Measurements from ENCODE around the gene GREB1L.
"Not testable (repeated sequence)": the region's sequence is repeated elsewhere in the genome, so short reads cannot be mapped to it uniquely, and the experiment has no call there.

The GREB1L gene

DNA sequence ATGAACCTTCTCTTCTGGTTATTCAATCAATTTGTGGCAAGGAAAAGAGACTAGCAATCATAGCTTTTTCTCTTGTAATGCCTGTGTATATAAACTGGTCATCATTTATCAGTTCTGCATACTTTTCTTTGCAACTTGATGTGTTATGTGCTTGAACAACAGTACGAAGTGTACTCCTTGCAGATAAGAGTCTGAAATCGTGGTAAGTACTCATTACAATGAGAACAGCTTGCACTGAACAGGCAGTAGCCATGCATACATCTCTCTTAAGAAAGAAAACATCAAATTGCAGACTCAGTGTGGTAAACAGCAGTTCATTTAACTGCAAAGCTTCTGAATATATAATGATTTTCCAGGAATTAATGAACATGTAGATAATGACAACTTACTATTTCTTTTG, 64.3 kb downstream of the GREB1L start:
- no peak for DNase-seq (ENCODE audit: low spot score)

DNA sequence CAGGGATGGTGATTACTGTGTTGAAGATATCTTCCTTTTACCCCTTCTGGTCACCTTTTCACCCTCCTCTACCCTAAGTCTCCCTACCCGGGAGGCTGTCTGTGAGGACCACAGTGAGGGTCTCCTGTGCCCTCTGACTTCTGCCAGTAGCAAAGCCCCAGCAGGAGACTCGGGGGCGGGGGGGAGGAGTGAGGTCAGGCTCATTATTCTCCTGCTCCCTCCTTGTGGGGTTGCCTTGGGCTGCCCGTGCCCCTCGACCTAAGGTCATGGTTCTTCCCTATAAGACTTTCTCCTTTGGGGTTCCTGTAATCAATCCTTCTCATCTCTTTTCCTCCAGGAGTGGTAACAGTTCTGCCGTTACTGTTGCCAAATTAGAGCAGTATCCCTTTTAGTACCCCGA, 65.5 kb downstream of the GREB1L start:
- no peak for DNase-seq (ENCODE audit: low spot score)

DNA sequence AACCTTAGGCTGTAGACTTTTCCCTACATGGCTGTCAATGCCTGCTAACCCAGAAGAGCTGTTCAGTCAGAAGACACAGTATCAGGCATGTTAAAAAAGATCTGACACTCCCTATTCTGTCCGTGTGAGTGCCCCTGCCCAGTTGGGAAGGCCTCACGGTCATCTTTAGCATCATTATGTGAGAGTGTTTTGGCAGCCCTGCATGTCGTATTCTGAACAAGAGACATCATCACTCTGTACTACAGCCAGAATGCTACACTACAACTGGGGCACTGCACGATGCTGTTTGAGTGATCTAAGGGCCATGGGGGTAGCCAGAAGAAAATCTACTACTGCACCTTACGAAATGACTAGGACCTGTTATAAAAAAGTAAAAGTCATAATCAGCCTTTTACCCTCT, 67.2 kb downstream of the GREB1L start:
- DNase-seq (ENCODE audit: low spot score): peak; percentile 24

DNA sequence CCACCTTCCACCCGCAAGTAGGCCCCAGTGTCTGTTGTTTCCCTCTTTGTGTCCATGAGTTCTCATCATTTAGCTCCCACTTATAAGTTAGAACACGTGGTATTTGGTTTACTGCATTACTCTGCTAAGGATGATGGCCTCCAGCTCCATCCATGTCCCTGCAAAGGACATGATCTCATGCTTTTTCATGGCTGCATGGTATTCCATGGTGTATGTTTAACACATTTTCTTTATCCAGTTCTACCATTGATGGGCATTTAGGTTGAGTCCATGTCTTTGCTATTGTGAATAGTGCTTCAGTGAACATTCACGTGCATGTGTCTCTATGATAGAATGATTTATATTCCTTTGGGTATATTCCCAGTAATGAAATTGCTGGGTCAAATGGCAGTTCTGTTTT, 69.9 kb downstream of the GREB1L start:
- not testable (repeated sequence) for DNase-seq (ENCODE audit: low spot score)

DNA sequence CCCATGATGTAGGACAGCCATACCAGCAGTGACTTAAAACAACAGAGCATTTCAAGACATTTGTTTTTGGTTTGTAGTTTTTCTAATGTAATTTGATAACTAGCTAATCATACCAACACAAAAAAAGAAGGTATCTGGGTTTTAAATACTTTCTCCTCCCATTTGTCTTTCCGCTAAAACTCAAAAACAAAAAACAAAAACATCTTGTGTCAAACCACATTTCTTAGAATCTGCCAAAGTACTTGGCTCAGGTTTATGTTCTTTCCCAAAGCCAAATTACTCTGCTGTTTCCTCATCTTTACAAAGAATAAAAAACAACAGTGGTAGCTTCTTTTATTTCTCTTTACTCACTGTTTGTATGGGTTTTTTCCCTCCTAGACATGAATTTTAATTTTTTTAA, 71.5 kb downstream of the GREB1L start:
- no peak for DNase-seq (ENCODE audit: low spot score)

DNA sequence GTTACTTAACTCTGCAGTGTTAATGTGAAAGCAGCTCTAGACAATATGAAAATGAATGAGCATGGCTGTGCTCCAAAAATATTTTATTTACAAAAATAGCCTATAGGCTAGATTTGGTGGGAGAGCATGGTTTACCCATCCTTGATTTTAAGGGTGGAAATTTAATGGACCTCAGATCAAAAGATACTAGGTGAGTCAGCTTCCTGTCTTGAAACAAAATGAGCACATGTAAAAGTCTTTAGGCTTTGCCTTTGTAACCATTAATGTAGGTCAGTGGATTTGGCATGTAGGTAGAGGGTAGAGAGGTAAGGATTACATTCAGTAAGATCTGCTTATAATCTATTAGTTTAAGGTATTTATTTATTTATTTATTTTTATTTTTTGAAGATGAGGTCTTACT, 72.7 kb downstream of the GREB1L start:
- no peak for DNase-seq (ENCODE audit: low spot score)

DNA sequence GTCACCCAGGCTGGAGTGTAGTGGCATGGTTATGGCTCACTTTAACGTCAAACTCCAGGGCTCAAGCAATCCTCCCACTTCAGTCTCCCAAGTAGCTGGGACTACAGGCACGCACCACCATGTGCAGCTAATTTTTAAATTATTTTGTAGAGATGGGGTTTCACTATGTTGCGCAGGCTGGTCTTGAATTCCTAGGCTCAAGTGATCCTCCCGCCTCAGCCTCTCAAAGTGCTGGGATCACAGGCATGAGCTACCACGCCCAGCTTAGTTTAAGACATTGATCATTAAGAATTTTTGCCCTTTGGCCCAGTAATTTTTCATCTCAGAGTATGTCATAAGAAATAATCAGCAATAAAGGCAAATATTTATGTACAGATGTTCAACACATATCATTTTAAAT, 73.1 kb downstream of the GREB1L start:
- not testable (repeated sequence) for DNase-seq (ENCODE audit: low spot score)

DNA sequence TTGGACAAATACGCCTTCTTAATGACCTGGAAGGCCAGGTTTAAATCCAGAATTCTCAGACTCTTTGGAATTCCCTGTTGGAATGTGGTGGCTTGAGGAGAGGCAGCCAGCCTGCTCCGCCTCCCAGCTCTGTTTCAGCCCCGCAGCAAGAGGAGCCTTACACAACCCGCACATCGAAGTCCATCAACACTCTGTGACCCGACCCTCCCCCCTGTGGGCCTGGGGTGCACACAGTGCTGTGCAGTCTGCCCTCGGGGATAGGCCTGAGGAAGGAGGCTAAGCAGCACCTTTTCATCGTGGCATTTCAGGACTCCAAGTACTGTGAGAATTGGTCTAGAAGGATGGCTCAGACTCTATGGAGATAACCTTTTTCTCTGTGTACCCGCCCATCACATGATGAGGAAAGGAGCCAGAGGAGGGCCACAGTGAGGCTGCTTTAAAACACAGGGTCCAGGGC, 73.7 kb downstream of the GREB1L start:
- no peak for DNase-seq (ENCODE audit: low spot score)

DNA sequence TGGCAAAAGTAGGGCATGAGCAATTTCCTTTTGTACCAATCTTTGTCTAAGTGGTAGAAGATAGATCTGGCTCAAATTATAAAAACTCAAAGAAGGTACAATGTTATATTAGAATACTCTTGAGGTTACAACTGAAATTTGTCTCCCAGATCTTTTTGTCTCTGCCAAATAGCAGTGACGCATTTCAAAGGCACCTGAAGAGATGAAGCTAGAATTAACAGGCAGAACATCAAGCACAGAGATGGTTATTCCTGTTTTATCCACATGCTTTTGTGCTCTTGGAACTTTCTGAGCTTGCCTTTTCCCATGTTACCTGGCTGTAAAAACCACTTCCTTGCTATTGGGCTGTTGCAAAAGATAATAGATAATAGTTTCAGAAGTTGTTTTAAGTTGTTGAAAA, 74.3 kb downstream of the GREB1L start:
- no peak for DNase-seq (ENCODE audit: low spot score)

DNA sequence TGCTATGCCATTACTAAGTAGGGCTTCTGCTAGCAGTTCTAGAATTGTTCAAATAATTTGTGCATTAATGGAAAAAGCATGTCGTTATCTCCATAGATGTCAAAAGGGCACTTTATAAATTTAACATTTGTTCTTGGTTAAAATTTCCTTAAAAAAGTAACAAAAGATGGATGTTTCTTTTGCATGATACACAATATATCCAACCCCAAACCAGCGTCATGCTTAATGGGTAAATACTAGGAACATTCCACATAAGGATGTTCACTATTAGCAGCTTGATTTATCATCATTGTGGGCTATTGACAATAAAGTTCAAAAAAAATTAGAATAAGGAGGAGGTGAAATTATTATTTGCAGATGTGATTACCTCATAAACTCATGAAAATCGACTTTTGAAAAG, 79.7 kb downstream of the GREB1L start:
- no peak for DNase-seq (ENCODE audit: low spot score)

DNA sequence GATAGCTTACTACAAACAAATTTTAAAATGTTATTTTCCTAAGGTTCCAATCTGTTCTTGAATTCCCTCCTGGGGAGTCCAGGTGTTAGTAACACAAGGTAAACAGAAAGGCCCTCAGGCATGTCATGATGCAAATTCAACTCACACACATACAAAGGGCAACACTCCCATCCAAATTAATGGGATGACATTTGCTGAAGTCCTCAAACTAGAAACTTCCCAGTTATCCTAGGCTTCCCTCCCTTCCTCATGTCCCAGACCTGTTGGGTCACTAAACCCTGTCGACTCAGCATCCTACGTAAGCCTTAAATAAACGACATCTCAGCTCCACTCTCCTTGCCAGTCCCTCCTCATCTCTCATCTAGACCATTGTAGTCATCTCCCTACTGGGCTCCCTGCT, 85.1 kb downstream of the GREB1L start:
- DNase-seq (ENCODE audit: low spot score): no peak

DNA sequence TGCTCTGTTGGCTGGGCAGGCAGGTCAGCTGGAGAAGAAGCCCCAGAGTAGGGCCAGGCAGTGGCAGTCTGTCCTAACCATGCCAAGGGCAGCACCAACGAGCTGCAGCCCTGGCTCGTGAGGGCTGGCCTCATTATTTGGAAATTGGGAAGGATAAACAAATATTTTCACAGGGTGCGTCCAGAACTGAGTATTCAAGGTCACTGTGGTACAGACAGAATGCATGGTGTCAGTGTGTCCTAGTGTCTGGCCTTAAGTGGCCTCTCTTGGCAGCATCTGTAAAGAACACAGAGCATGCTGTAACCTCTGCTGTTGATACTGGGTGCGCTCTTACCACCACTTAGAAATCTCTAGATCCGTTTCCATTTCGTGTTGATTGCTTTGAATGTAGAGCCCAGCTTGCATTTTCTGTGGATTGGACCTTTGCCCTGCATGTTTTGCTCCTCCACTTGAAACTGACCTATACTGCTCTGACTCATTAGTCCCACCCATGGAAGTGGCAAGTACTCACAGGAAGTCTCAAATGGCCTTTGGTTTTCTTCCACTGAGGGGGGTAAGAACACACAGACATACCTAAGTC, 88.2 kb downstream of the GREB1L start:
- DNase-seq (ENCODE audit: low spot score): peak; percentile 16

DNA sequence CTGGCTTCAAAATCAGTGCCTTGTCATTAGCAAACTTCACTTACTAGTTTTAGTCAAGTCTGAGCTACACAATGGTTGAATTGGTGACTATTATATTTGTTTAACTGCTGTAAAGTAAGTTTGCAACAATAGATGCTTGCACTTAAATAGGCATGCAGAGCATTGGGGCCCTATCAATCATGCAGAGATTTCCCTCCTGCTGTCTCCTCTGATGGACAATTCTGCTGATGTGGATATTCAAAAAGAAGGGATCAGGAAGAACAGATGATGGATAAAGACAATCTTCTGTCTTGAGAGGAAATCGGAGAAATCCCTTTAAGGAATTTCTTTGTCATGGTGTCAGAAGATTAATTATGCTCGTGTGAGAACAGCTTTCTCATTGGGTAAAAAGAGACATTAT, 89.0 kb downstream of the GREB1L start:
- DNase-seq (ENCODE audit: low spot score): no peak

DNA sequence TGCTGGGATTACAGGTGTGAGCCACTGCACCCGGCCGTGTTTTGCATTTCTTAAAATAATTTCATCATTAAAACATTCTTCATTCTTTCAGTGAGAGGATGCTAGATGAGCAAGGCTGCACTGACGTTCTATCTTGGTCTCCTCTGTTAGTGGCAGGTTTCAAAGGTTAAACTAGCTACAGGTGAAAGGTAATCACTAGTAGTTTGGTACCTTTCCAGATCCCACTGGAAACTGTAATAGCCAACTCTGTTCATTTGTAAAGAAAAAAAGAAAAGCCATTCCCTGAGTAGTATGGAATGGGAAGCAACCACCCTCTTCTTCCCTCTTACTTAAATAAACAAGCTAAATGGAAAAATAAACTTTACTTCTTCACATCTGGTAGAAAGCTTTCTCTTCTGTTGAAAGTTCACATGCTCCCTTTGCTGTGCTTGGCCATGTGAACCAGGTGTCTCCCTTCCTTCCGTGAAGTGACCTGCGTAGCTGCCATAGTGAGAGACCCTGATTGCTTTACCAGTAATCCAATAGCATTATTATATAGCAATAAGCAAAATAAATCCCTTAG, 94.0 kb downstream of the GREB1L start:
- no peak for DNase-seq (ENCODE audit: low spot score)

DNA sequence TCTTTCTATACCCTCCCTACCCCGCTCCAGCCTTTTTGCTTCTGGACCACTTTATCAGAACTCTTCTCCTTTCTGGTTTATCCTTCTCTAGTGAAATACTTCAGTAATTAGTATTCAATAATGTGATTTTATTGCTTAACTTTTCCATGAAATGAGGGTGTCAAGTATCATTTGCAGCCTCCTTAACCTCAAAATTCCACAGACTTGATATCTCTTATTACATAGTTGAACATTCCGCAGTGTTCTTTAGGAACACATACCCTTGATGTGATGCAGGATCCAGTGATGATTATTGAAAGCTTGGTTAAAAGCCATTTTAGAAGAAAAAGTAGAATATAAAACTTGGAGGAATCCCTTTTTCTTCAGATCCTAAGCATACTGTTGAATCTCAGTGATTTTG, 94.8 kb downstream of the GREB1L start:
- DNase-seq (ENCODE audit: low spot score): no peak

DNA sequence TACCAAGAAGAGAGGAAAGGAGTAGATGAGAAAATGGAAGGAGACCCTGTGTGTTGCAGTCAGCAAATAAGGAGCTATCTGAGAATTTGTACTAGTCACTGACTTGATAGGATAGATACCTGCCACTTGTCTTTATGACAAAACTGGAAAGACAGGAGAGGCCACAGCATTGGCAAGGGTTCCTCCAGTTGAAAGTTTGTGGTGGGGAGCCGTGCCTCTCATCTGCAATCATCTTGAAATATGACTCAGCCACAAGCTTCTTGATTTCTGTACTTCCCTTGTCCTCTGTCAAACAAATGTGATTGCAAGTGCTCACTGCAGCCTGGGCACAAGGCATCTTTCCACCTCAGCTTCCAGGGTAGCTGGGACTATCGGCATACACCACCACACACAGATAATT, 99.1 kb downstream of the GREB1L start:
- DNase-seq (ENCODE audit: low spot score): no peak

DNA sequence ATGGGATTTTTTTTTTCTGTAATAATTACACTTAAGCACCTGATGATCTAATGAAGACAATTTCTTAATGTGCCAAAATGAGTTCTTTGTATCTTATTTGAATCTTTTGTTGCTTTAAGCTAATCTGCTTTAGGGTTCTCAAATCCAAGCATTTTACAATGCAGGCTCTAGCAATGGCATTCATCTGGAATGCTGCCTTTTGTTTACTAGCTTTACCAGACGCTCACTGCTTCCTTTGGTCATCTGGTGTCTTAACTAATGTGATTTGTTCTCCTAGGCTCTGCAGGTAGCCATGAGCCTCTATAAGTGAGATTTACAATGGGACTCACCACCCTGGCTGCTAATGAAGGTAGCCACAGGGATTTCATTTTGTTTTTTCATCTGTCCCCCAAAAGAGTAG, 100.3 kb downstream of the GREB1L start:
- no peak for DNase-seq (ENCODE audit: low spot score)

DNA sequence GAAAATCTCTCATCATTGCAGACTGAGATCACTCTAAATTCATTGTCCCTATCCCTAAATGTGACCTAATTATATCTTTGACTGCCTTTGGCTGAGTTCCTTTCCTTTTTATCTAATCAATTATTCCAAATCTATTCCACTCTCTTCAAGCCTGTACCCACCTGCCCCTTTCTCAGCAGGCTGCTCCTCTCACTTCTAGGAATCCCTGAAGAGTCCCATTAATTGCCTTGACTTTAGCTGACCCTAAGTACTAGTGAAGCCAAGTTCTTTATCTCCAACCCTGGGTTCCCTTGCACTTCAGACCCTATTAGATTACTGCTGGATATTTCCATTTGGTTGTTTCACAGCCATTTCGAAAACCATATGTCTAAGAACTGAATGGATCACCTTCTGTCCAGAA, 102.8 kb downstream of the GREB1L start:
- DNase-seq (ENCODE audit: low spot score): no peak

DNA sequence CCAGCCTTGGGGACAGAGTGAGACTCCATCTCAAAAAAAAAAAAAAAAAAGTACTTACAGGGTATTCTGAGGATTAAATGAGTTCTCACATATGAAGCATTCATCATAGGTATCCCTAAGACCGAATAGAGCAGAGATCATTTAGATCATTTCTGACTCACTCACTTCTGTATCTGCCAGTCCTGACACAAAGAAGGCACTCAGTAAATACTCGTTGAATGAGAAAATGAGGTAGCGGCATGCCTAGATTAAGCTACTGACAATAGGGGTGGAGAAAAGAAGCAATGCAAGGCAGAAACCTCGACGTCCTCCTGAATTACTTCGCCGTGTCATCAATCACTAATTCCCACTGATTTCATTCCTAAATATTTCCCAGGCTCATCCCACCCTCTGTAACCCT, 103.8 kb downstream of the GREB1L start:
- no peak for DNase-seq (ENCODE audit: low spot score)

DNA sequence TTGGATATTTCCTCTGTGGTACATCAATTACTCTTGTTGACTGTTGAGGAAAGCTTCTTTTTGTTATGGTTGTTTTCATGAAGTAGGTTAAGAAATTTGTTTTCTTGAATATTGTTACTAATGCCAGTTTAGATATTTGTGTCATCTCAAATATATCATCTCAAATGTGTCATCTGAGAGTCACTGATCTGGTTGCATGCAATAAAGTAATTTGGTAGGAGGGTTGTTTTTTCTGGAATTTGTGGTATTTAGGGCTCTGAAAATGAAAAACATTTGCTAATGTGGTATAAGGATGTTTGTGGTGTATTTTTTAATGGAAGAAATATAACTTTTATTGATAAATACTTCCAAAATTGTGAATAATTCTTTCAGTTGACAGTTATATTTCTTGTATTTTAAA, 117.7 kb downstream of the GREB1L start:
- DNase-seq (ENCODE audit: low spot score): no peak

DNA sequence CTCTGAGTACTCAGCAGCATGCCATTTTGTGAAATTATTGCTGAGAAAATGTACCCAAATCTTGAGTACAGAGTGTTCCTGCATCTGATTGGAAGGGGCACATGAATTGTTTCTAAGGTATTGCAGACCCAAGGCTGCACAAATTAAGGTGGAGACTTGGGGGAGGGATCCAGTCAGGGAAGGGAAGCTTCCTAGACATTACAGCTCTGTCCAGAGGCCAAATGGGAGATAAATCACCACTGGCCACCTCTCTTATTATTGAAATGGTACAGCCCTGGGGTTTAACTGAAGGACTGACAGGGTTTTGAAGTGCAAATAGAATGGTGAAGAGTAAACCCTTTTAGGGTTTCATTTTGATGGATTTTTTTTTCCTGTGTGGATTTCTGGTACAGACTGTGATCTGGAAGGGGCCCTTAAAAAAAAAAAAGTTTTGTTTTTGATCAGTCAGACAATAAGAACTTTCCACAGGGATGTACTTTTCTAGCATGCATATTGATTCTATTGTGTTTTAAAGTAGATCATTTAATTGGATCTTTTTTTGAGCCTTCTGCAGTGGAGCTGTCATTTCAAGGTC, 119.4 kb downstream of the GREB1L start:
- peak; percentile 10 for DNase-seq (ENCODE audit: low spot score)

DNA sequence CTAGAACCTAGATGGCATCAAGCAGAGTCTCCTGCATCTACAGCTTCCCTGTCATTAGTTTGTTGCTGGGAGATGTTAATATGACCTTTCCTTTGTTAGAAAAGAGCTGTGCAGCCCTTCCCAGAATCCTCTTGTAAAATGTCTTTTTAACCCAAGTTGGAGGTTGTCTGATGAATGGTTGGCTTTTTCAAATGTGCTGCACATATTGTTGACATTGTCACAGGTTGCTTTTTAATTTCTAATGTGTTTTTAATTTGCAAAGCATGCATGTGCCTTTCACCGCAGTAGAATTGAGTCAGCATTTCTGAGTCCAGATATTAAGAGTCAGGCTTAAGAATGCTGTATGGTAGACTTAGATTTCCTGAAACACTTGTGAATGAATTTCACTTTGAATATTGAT, 120.8 kb downstream of the GREB1L start:
- peak; percentile 18 for DNase-seq (ENCODE audit: low spot score)

DNA sequence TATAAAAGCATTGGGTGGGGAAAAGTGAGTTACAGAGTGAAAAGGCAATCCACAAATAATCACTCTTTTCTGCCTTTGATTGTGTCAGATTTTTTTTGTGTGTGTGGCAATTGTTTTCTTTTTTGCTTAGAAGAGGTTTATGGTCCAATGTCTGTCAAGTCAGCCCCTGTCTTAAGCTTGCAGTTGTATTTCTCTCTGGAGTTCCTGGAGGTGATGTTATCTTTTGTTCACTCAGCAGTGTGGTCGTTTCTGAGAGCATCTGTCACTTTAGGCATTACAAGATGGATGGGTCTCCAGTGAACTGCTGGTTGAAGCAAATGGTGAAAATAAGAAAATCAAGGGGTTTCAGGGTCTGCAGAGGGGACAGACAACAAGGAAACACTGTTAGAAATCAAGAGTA, 121.3 kb downstream of the GREB1L start:
- DNase-seq (ENCODE audit: low spot score): peak; percentile 17

DNA sequence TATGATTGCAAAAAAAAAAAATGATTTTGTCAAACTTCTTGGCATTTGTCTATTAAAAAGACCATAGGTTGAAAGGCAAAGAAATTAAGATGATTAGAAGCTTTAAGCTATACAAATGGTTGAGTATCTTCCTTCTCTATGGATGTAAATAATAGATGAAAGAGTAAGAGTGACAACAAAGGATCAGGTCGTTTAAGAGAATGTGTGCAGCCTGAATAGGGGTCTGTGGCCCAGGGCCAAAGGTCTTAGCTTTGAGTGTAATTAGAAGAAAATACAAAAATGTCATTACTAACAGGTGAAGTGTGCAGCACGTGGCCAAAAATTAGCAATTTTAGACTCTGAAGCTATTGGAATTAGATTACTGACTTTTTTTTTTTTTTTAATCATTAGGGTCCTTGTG, 122.4 kb downstream of the GREB1L start:
- DNase-seq (ENCODE audit: low spot score): no peak
